ENCODE results near the gene C14orf132.

Gene C14orf132

DNA sequence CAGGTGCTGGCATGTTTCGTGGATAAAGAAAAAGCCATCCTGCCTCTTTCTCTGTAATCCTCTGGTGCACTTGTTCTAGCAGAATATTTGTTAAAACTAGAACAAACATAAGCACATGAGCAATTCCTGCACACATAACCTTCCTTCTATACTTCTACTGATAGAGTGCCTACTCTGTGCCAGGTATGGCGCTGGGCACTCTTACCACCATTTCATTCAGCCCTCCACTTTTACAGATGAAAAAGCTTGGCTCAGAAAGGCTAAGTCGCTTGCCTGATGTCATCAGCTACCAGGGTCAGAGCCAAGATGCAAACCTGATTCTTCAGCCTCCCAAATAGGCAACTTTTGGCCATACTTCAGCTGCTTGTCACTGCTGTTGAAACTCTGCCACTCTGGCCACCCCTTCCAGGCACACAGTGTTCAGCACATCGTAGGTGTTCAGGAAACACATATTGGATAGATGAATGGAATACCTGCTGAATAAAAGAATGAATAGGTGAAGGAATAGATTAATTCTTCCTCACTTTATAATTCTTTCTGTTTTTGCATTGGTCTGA lies 10.0 kb upstream of the C14orf132 start:
- no peak for DNase-seq (ENCODE audit: low read depth)
- TF ChIP-seq CTCF (IDR thresholded peaks at IDR 0.05; ENCODE audit: insufficient read depth, low read depth, low read length, missing control alignments), result no peak
- no peak overlapping the region for H3K4me3 ChIP-seq (ENCODE audit: low read length)

DNA sequence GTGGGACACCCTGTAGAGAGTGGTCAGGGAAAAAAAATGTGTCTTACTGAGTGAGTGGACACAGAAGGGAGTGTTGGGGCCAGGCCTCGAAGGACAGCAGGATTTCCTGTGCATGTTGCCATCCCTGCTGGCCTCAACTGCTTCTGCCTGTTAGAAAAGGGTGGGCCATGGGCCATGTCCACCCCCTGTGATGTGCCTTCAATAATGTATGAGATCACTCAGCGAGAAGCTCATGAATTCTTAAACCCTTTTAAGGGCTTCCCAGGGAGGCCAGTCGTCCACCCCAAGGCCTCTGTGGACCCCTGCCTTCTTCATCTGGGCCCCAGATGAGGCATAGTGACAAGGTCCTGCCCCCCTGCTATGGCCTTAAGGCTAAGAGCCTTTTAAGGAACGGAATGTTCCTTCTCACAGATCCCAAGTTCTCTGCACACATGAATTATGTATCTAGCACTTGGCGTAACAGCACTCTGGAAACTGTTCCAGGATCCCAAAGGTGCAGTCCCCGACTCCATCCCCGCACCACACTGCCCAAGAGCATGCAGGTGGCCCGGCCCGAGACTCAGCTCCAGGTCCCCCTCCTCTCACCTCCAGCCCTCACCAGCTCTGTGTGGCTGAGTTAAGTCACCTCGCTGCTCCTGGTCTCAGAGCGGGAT lies 8.9 kb upstream of the C14orf132 start:
- TF ChIP-seq CTCF (IDR thresholded peaks at IDR 0.05; ENCODE audit: insufficient read depth, low read depth, low read length, missing control alignments), result no peak
- H3K4me3 ChIP-seq (ENCODE audit: low read length), result no peak overlapping the region
- DNase-seq (ENCODE audit: low read depth), result no peak

DNA sequence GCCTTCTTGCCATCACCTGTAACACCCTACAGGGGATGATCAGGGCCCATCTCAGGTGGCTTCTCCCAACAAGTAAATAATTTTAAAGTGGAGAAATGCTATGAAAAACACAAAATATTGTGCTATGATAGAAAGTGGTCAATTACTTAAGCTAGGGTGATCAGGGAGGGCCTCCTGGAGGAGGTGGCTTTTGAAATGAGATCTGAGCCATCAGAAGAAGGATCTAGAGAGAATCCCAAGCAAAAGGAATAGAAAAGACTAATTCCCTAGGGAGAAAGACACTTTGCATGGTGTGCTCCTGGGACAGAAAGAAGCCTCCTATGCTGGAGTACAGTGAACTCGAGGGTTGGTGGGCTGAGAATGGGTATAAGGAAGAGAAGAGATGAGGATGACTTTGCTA lies 7.5 kb upstream of the C14orf132 start:
- no peak for TF ChIP-seq CTCF (IDR thresholded peaks at IDR 0.05; ENCODE audit: insufficient read depth, low read depth, low read length, missing control alignments)
- no peak overlapping the region for H3K4me3 ChIP-seq (ENCODE audit: low read length)
- DNase-seq (ENCODE audit: low read depth), result no peak

- DNase-seq (ENCODE audit: low read depth), result no peak
- no peak for TF ChIP-seq CTCF (IDR thresholded peaks at IDR 0.05; ENCODE audit: insufficient read depth, low read depth, low read length, missing control alignments)
- H3K4me3 ChIP-seq (ENCODE audit: low read length), result no peak overlapping the region
Measured at GRCh38 chr14:96035456-96035855, 3.7 kb upstream of the C14orf132 start.

DNA sequence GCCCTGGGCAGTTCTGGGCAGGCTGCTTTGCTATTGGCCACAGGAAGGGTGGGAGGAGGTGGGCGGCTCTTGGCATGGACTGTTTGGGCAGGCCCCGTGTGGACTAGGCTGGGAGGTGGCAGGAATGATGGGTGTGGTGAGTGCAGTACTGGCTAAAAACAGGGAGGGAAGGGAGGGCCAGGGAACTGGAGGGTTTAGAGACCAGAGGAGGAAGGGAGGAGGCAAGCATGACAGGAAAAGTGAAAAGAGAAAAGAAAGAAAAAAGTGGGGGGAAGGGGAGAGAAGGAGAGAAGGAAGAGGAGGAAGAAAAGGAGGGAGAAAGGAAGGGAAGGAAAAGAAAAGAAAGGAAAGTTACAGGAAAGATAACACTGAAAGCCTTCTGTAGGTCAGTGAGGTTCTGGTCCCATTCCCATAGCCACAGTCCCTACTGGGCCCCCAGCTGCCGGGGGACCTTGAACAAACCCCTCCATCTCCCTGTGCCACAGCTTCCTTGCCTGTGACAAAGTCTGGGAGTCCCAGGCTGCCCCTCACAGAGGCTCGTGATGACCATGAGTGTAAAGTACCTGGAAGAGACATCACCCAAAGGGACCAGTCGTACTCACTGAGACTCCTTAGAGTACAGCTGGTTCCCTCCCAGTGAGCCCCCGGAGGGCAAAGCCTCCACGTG lies 1.1 kb upstream of the C14orf132 start:
- H3K4me3 ChIP-seq (ENCODE audit: low read length), result no peak overlapping the region
- peak; percentile 21 for DNase-seq (ENCODE audit: low read depth)
- no peak for TF ChIP-seq CTCF (IDR thresholded peaks at IDR 0.05; ENCODE audit: insufficient read depth, low read depth, low read length, missing control alignments)

DNA sequence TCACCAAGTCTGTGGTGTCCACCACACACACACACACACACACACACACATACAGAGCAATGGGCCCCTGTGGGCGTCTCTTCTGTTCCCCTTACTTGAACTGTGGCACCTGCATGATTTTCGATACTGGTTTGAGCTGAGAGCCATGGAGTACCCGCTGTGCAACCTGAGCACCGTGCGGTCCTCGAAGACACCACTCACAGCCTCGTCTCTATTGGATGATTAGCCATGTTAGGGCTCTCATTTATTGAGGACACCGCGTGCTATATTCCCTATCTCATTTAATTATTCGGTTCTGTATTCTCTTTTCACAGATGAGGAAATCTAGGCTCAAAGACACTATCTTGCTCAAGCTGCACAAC lies 623 bp upstream of the C14orf132 start:
- peak overlapping the region; percentile 41 for H3K4me3 ChIP-seq (ENCODE audit: low read length)
- TF ChIP-seq CTCF (IDR thresholded peaks at IDR 0.05; ENCODE audit: insufficient read depth, low read depth, low read length, missing control alignments), result no peak
- no peak for DNase-seq (ENCODE audit: low read depth)
